ENCODE data around the gene ELFN1. TPM values are rescaled to one million over a fixed set of nuclear protein-coding genes. Genes with fewer than 3 reads are reported as not detected.

Gene ELFN1
- total RNA-seq, 2 donors from 2014 or later = 0.33 to 1.3 TPM

DNA sequence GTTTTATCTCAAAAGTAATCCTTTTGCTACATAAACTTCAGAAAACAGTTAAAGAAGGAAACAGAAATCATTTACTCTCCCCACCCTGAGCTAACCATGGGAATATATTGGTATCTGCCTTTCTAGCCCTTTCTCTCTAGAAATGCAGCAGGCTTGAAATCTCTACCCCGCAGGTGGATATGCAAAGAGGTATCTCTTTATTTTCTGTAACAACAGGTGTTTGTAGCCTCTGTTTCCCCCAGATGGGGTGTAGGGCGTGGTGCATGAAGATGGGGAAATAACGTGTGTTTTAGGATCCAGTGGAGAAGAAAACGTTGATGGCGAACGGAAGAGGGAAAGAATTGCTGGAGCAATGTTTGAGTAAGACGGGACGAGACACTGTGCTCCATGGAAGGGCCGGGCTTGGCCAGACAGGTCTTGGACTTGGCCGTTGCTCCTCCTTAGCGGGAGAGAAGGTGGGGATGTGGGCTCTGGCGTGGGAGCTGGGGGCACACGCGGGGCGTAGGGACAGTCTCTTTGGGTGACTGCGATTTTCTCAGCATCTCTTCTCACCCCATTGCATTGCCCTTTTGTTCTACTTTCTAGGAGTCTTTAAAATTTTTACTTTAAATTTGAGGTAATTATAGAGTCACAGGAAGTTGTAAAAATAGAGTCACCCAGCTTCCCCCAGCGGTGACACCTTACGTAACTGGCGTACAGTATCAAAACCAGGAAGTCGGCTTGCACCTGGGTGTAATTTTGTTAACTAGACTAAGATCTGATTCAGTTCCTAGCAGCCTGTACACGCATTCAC is 82.9 kb downstream of the ELFN1 start:
- 50 to 69% methylated on average over 21 of the region's 21 CpGs for WGBS, 2 donors
- H3K27me3 ChIP-seq = peaks cover 0 to 28% of the 10 kb centered on the region in 2 donors
- DNase-seq (no peak), ATAC-seq (no peak)
- H3K4me1 ChIP-seq = peaks cover 11% of the 10 kb centered on the region
- TF ChIP-seq, protein P1, sequence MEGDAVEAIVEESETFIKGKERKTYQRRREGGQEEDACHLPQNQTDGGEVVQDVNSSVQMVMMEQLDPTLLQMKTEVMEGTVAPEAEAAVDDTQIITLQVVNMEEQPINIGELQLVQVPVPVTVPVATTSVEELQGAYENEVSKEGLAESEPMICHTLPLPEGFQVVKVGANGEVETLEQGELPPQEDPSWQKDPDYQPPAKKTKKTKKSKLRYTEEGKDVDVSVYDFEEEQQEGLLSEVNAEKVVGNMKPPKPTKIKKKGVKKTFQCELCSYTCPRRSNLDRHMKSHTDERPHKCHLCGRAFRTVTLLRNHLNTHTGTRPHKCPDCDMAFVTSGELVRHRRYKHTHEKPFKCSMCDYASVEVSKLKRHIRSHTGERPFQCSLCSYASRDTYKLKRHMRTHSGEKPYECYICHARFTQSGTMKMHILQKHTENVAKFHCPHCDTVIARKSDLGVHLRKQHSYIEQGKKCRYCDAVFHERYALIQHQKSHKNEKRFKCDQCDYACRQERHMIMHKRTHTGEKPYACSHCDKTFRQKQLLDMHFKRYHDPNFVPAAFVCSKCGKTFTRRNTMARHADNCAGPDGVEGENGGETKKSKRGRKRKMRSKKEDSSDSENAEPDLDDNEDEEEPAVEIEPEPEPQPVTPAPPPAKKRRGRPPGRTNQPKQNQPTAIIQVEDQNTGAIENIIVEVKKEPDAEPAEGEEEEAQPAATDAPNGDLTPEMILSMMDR (IDR thresholded peaks at IDR 0.05) = no peak
- TF ChIP-seq POLR2A (IDR thresholded peaks at IDR 0.05) = no peak
- H3K4me3 ChIP-seq = no peak overlapping the region
- H3K36me3 ChIP-seq (replicated peaks in 1 of 2; ENCODE audit: insufficient read depth in 1 of 2, low read depth in 2 of 2) = no peaks in the 10 kb centered on the region
- no peak overlapping the region for H3K27ac ChIP-seq
- intact Hi-C loops (cut with DNase I) = no loop called here
- H3K9me3 ChIP-seq = no peaks in the 10 kb centered on the region

DNA sequence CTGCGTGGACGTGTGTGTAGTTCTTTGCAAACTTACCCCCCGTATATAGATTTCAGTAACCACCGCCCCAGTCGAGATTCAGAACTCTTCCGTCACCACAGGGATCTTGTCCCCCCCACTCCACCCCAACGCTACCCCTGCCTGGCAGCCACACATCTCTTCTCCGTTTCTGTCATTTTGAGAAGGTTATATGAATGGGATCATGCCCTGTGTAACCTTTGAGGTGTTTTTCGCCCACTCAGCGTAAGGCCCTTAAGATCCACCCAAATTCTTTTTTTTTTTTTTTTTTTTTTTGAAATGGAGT is 83.4 kb downstream of the ELFN1 start:
- TF ChIP-seq, protein P1 (IDR thresholded peaks at IDR 0.05) = no peak
- no peak for TF ChIP-seq POLR2A (IDR thresholded peaks at IDR 0.05)
- no peak overlapping the region for H3K27ac ChIP-seq
- 65 to 76% methylated on average over 10 of the region's 10 CpGs for WGBS, 2 donors
- peaks cover 0 to 28% of the 10 kb centered on the region in 2 donors for H3K27me3 ChIP-seq
- H3K9me3 ChIP-seq = no peaks in the 10 kb centered on the region
- no peaks in the 10 kb centered on the region for H3K36me3 ChIP-seq (replicated peaks in 1 of 2; ENCODE audit: insufficient read depth in 1 of 2, low read depth in 2 of 2)
- no peak overlapping the region for H3K4me3 ChIP-seq
- DNase-seq (no peak), ATAC-seq (no peak)
- intact Hi-C loops (cut with DNase I) = no loop called here
- peaks cover 11% of the 10 kb centered on the region for H3K4me1 ChIP-seq

GRCh38 chr7:1754345-1754908 is 84.3 kb downstream of the ELFN1 start:
- H3K4me1 ChIP-seq = peaks cover 11% of the 10 kb centered on the region
- H3K27ac ChIP-seq = no peak overlapping the region
- no peak overlapping the region for H3K4me3 ChIP-seq
- ATAC-seq (no peak), DNase-seq (no peak)
- 71 to 79% methylated on average over 5 of the region's 5 CpGs for WGBS, 2 donors
- no peaks in the 10 kb centered on the region for H3K9me3 ChIP-seq
- TF ChIP-seq, protein P1 (IDR thresholded peaks at IDR 0.05) = no peak
- TF ChIP-seq POLR2A (IDR thresholded peaks at IDR 0.05) = no peak
- peaks cover 0 to 28% of the 10 kb centered on the region in 2 donors for H3K27me3 ChIP-seq
- no peaks in the 10 kb centered on the region for H3K36me3 ChIP-seq (replicated peaks in 1 of 2; ENCODE audit: insufficient read depth in 1 of 2, low read depth in 2 of 2)
- intact Hi-C loops (cut with DNase I) = no loop called here

GRCh38 chr7:1755783-1756625 is 85.9 kb downstream of the ELFN1 start:
- DNase-seq (no peak), ATAC-seq (no peak)
- peaks cover 5% of the 10 kb centered on the region for H3K4me1 ChIP-seq
- peaks cover 0 to 21% of the 10 kb centered on the region in 2 donors for H3K27me3 ChIP-seq
- H3K4me3 ChIP-seq = no peak overlapping the region
- 74% methylated on average over 8 to 12 of the region's 12 CpGs for WGBS, 2 donors
- TF ChIP-seq, protein P1 (IDR thresholded peaks at IDR 0.05) = no peak
- no peak for TF ChIP-seq POLR2A (IDR thresholded peaks at IDR 0.05)
- no peak overlapping the region for H3K27ac ChIP-seq
- H3K36me3 ChIP-seq (replicated peaks in 1 of 2; ENCODE audit: insufficient read depth in 1 of 2, low read depth in 2 of 2) = no peaks in the 10 kb centered on the region
- intact Hi-C loops (cut with DNase I) = no loop called here
- H3K9me3 ChIP-seq = no peaks in the 10 kb centered on the region

All from body of pancreas (tissue), 4 donors.